Measurements from ENCODE around the gene PAX8.
A peak's percentile ranks its signal among the peaks of the same experiment; 100 is the strongest.

The PAX8 gene

GRCh38 chr2:113181258-113182051 lies 97.3 kb downstream of the PAX8 start:
- peak; percentile 35 for DNase-seq

GRCh38 chr2:113180131-113180946 lies 98.4 kb downstream of the PAX8 start:
- DNase-seq: no peak

GRCh38 chr2:113179446-113180045 lies 99.2 kb downstream of the PAX8 start:
- DNase-seq: no peak

GRCh38 chr2:113178891-113179290 lies 99.8 kb downstream of the PAX8 start:
- peak; percentile 51 for DNase-seq

GRCh38 chr2:113178069-113178746 lies 100.5 kb downstream of the PAX8 start:
- no peak for DNase-seq

- no peak for DNase-seq
Observed at GRCh38 chr2:113176696-113177355, 101.9 kb downstream of the PAX8 start.

GRCh38 chr2:113175736-113176695 lies 102.7 kb downstream of the PAX8 start:
- peak; percentile 47 for DNase-seq

GRCh38 chr2:113175042-113175628 lies 103.6 kb downstream of the PAX8 start:
- peak; percentile 92 for DNase-seq

GRCh38 chr2:113174376-113174750 lies 104.4 kb downstream of the PAX8 start:
- DNase-seq: no peak

GRCh38 chr2:113173542-113174375 lies 105.0 kb downstream of the PAX8 start, which contains the start of gene PSD4:
PSD4 (plus strand) TSS chr2:113173971; CDS start chr2:113182457, 8,486 bp downstream.
- peak; percentile 95 for DNase-seq

GRCh38 chr2:113172721-113173541 lies 105.8 kb downstream of the PAX8 start:
- DNase-seq: no peak

GRCh38 chr2:113171334-113172075 lies 107.2 kb downstream of the PAX8 start:
- DNase-seq: no peak

- DNase-seq: no peak
Observed at GRCh38 chr2:113169586-113169985, 109.1 kb downstream of the PAX8 start.

- peak; percentile 48 for DNase-seq
Observed at GRCh38 chr2:113169002-113169530, 109.7 kb downstream of the PAX8 start.

- DNase-seq: no peak
Observed at GRCh38 chr2:113167962-113168340, 110.8 kb downstream of the PAX8 start.

GRCh38 chr2:113167115-113167932 lies 111.4 kb downstream of the PAX8 start:
- peak; percentile 48 for DNase-seq

- DNase-seq: no peak
Observed at GRCh38 chr2:113166187-113166645, 112.5 kb downstream of the PAX8 start.

Measured in activated CD4-positive, alpha-beta T cell treated with anti-CD3 and anti-CD28 coated beads, Interleukin-2, amount 50 U/mL, for 16 hours (primary cell).